ENCODE data around the gene ADAMTS2.
A peak's percentile ranks its signal among the peaks of the same experiment; 100 is the strongest.

ADAMTS2 gene

DNA sequence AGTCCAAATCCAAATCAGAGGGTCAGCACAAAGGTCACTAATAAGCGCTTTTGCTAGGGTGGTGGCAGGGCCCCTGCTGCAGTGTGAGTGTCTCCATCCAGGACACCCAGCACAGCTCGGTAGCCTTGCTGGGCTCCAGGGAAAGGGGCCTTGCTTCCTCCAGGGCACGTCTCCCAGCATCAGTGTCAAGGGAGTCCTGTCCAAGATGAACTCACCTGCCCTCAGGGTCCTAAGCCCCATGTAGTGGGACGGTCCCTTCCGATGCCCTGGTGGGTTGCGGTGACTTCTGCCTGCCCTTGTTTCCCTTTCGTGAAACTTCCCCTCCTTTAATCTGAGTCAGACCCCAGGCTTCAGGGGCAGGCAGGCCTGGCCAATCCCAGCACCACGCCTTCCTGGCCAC, 183.4 kb downstream of the ADAMTS2 start:
- DNase-seq (ENCODE audit: low read depth in 2 of 2) = no peak

DNA sequence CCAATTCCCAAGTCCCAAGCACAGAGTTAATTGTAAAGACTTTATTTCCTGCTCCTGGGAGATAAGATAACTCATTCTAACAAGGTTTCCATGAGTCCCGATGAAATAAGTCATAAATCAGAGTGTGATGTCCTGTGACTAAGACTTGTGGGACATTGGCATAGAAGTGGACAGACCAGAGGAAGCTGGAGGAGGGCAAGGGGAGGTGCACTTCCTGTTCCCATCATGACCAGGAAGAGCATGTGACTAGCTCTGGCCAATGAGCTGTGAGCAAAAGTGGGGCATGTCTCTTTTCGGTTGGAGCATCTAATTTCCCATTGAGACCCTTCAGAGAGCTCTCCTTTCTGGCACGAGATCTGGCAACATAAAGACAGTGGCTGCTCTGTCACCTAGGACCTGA, 184.7 kb downstream of the ADAMTS2 start:
- no peak for DNase-seq (ENCODE audit: low read depth in 2 of 2)

DNA sequence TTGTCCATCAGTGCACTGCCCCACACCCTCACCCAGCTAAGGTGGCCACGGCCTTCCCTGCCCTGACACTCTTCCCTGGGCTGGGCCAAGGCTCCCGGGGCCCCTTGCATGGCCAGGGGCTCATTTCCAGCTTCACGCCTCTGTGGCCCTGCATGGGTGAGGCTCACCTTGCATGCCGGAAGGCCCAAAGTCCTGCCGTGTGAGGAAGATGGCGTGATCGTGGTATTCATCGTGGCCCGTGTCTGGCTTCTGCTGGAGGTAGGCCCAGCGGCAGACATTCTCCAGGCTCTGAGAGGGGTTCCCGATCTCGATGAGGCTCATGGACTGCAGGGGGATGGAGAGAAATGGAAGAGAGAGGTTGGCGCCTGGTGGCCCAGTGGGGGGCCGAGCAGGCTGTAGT, 186.7 kb downstream of the ADAMTS2 start:
- no peak for DNase-seq (ENCODE audit: low read depth in 2 of 2)

GRCh38 chr5:179154991-179155955, 190.0 kb downstream of the ADAMTS2 start:
- no peak for DNase-seq (ENCODE audit: low read depth in 2 of 2)

- DNase-seq (ENCODE audit: low read depth in 2 of 2) = no peak
These were observed 190.8 kb downstream of the ADAMTS2 start for GRCh38 chr5:179154346-179154990.

GRCh38 chr5:179153921-179154345, 191.3 kb downstream of the ADAMTS2 start:
- DNase-seq (ENCODE audit: low read depth in 2 of 2) = no peak

DNA sequence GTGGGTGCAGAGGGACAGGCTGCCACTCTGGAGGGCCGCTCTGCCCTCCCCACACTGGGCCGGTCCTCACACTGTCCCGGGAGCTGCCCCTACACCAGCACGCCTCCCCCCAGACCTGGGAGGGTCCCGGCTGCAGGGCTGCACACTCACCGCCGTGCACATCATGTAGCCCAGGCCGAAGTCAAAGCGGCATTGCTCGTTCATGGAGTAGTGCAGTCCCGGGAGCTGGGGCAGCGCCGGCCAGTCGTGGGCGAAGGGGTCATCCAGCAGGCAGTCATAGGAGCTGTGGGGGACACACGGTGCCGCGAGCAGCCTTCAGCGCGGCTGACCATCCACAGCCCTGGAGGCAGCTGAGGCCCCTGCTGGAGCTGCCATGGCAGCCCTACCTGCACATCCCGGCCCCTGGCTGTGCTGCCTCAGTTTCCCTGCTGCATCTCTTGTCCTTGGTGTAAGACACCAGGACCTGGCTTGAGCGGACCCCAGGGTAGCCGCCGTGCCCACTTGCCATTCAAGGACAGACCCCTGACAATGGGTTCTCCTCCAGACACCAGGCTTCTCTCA, 191.8 kb downstream of the ADAMTS2 start:
- no peak for DNase-seq (ENCODE audit: low read depth in 2 of 2)

- no peak for DNase-seq (ENCODE audit: low read depth in 2 of 2)
These were observed 192.3 kb downstream of the ADAMTS2 start for GRCh38 chr5:179152941-179153340.

- DNase-seq (ENCODE audit: low read depth in 2 of 2) = no peak
These were observed 192.9 kb downstream of the ADAMTS2 start for GRCh38 chr5:179152144-179152895.

- DNase-seq (ENCODE audit: low read depth in 2 of 2) = no peak
These were observed 193.8 kb downstream of the ADAMTS2 start for GRCh38 chr5:179151286-179152118.

GRCh38 chr5:179150011-179150410, 195.2 kb downstream of the ADAMTS2 start:
- DNase-seq (ENCODE audit: low read depth in 2 of 2) = no peak

- no peak for DNase-seq (ENCODE audit: low read depth in 2 of 2)
These were observed 196.0 kb downstream of the ADAMTS2 start for GRCh38 chr5:179149278-179149677.

DNA sequence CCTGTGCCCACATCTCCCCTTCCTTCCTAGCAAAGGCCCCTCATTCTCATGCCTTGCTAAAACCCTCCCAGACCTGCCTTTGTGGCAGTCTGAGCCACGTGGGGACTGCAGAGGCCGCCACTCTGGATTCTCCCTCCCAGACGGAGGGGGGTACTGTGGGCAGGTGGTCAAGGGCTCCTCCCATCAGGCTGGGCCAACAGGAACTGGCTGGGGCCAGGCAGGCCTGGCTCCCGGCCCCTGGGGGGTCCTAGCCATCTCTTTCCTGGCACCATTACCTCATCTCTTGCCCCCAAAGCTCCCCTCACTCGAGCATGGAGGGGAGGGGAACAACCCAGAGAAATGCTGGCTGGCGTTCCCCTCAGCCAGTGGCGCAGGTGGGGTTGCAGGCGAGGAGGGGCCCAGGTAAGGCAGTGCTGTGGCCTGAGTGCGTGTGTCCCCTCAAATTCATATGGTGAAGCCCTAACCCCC, 196.5 kb downstream of the ADAMTS2 start:
- DNase-seq (ENCODE audit: low read depth in 2 of 2) = no peak

DNA sequence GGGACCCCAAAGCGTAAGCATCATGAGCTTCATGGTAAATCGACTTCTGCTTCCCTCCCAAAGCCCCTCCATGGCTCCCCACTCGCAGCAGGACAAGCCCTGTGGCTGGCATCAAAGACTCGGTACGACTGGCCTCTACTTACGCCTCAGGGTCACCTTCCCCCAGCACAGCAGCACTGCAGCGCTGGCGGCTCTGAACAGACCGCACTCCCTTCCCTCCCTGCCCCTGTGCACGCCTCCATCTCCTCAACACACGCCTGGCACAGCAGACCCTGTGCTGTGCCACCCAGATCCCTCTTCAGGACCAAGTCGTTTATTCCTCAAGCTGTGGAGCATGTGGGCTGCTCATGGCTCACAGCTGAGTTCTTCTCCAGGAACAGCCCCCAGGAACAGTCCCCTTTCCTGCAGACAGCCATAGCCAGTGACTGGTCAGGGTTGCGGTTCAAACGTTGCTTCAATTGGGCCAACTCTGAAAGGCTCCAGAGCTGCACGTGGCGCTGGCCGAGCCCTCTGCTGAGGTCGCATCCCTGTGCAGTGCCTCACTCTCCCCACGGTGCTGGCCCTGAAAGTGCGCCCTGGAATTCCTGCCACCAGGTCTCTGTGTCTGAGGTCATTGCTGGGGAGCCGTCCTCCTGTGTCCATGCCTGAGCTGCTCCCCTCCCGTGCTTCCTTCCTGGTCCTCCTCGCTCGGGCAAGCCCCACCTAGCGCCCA, 197.1 kb downstream of the ADAMTS2 start:
- DNase-seq (ENCODE audit: low read depth in 2 of 2) = no peak

DNA sequence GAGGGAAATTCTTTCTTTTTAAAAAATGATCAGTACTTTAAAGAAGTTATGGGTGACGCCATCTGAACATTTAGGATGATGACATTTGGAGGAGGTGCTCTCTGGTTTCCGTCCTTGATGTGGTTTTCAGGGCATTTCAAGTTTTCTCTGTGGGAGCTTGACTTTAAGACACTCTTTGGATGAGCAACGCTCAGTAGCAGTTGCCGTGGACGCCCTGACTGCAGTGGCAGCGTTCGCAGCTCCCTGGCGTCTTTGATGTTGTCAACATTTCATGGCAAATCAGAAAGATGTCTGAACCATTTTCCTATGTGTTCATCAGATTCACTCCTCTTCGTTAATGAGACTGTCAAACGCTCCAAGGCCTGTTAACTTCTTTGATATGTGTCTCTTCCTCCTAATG, 199.0 kb downstream of the ADAMTS2 start:
- peak; percentile 37 to 45 for DNase-seq (ENCODE audit: low read depth in 2 of 2)

GRCh38 chr5:179143446-179143845, 201.8 kb downstream of the ADAMTS2 start:
- DNase-seq (ENCODE audit: low read depth in 2 of 2) = no peak

- no peak for DNase-seq (ENCODE audit: low read depth in 2 of 2)
These were observed 202.6 kb downstream of the ADAMTS2 start for GRCh38 chr5:179142434-179143198.

GRCh38 chr5:179141867-179142266, 203.4 kb downstream of the ADAMTS2 start:
- DNase-seq (ENCODE audit: low read depth in 2 of 2) = no peak

DNA sequence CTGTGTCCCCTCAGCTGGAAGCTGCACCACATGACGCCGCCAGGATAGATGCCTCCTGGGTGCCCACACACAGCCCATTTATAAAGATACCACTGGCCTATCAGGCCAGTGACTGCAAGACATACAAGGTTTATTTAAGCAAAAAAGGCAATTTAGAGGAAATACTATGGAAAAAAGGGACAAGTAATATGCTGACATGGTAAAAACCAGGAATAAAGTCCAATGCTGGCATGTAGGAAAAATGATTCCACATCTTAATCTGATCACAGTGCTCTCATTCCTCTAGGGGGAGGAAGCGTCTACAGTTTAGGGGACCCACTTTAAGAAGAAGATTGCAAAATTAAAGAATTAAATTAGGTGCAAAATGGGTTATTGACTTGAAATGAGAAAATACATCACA, 205.0 kb downstream of the ADAMTS2 start:
- DNase-seq (ENCODE audit: low read depth in 2 of 2) = no peak

DNA sequence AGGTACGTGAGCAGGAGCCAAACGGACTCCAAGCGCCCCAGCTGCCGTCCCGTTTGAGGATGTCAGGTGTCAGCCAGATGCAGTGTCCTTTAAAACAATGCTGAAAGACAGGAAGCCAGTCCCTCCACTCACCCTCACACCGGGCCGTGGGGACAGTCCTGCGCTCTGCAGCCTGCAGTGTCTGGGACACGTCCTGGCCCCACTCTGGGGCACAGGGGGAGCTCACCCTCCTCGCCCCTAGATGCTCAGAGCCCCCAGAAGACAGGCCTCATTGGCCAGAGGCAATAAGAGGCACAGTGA, 205.4 kb downstream of the ADAMTS2 start:
- no peak for DNase-seq (ENCODE audit: low read depth in 2 of 2)

Measured in stimulated activated CD4-positive, alpha-beta T cell treated with anti-CD3 and anti-CD28 coated beads, Interleukin-4, amount 100 ng/mL, for 48 hours (primary cell).